ENCODE measurements around the gene AKT2.

AKT2 gene

GRCh38 chr19:40252395-40252794 lies 32.8 kb downstream of the AKT2 start:
- no peaks in the 10 kb centered on the region for H3K27me3 ChIP-seq (ENCODE audit: insufficient read depth, low read length, poor library complexity, severe bottlenecking)
- H3K9me3 ChIP-seq (ENCODE audit: insufficient read depth, low read depth, low read length) = no peaks in the 10 kb centered on the region
- no peak overlapping the region for H3K4me3 ChIP-seq (ENCODE audit: low read length, poor library complexity, severe bottlenecking)
- no peaks in the 10 kb centered on the region for H3K4me1 ChIP-seq (ENCODE audit: insufficient read depth, low read length, poor library complexity, severe bottlenecking)
- H3F3A ChIP-seq (ENCODE audit: low read depth) = no peaks in the 10 kb centered on the region
- H3K79me2 ChIP-seq (ENCODE audit: insufficient read depth, low read length) = peaks cover 19% of the 10 kb centered on the region; the same call in 1 of the 2 replicates
- H2AFZ ChIP-seq (ENCODE audit: low read length) = no peak overlapping the region
- no peak overlapping the region for H3K4me2 ChIP-seq (ENCODE audit: low read depth, low read length, poor library complexity, severe bottlenecking)
- H3K36me3 ChIP-seq (ENCODE audit: insufficient read depth, low read length) = peaks cover 70% of the 10 kb centered on the region; the same call in 1 of the 2 replicates
- no peaks in the 10 kb centered on the region for H3K9me2 ChIP-seq (replicated peaks; ENCODE audit: low read depth, low read length)
- TF ChIP-seq EZH2phosphoT487 (IDR thresholded peaks at IDR 0.05; ENCODE audit: borderline replicate concordance) (no peak), CTCF (conservative IDR thresholded peaks at IDR 0.05; ENCODE audit: low read length) (no peak)
- H4K20me1 ChIP-seq (ENCODE audit: insufficient read depth, low read length, poor library complexity, severe bottlenecking) = no peaks in the 10 kb centered on the region
- no peak overlapping the region for H3K9ac ChIP-seq (ENCODE audit: low read depth, low read length, poor library complexity, severe bottlenecking)

GRCh38 chr19:40251991-40252390 lies 33.2 kb downstream of the AKT2 start:
- Histone ChIP-seq H3K36me3 (ENCODE audit: insufficient read depth, low read length) (peaks cover 70% of the 10 kb centered on the region; the same call in 1 of the 2 replicates), H3K9me2 (replicated peaks; ENCODE audit: low read depth, low read length) (no peaks in the 10 kb centered on the region), H3K79me2 (ENCODE audit: insufficient read depth, low read length) (peaks cover 17% of the 10 kb centered on the region; the same call in 1 of the 2 replicates), H3K9ac (ENCODE audit: low read depth, low read length, poor library complexity, severe bottlenecking) (no peak overlapping the region), H3F3A (ENCODE audit: low read depth) (no peaks in the 10 kb centered on the region), H4K20me1 (ENCODE audit: insufficient read depth, low read length, poor library complexity, severe bottlenecking) (no peaks in the 10 kb centered on the region), H3K4me3 (ENCODE audit: low read length, poor library complexity, severe bottlenecking) (no peak overlapping the region), H3K4me2 (ENCODE audit: low read depth, low read length, poor library complexity, severe bottlenecking) (no peak overlapping the region), H3K4me1 (ENCODE audit: insufficient read depth, low read length, poor library complexity, severe bottlenecking) (no peaks in the 10 kb centered on the region), H2AFZ (ENCODE audit: low read length) (no peak overlapping the region), H3K9me3 (ENCODE audit: insufficient read depth, low read depth, low read length) (no peaks in the 10 kb centered on the region), H3K27me3 (ENCODE audit: insufficient read depth, low read length, poor library complexity, severe bottlenecking) (no peaks in the 10 kb centered on the region)
- no peak for TF ChIP-seq EZH2phosphoT487 (IDR thresholded peaks at IDR 0.05; ENCODE audit: borderline replicate concordance)
- no peak for TF ChIP-seq CTCF (conservative IDR thresholded peaks at IDR 0.05; ENCODE audit: low read length)

GRCh38 chr19:40251244-40251643 lies 33.9 kb downstream of the AKT2 start:
- peaks cover 13% of the 10 kb centered on the region; the same call in 1 of the 2 replicates for H3K79me2 ChIP-seq (ENCODE audit: insufficient read depth, low read length)
- H2AFZ ChIP-seq (ENCODE audit: low read length) = no peak overlapping the region
- H3F3A ChIP-seq (ENCODE audit: low read depth) = no peaks in the 10 kb centered on the region
- TF ChIP-seq EZH2phosphoT487 (IDR thresholded peaks at IDR 0.05; ENCODE audit: borderline replicate concordance) (no peak), CTCF (conservative IDR thresholded peaks at IDR 0.05; ENCODE audit: low read length) (no peak)
- H3K36me3 ChIP-seq (ENCODE audit: insufficient read depth, low read length) = peaks cover 64% of the 10 kb centered on the region; the same call in 1 of the 2 replicates
- no peaks in the 10 kb centered on the region for H3K4me1 ChIP-seq (ENCODE audit: insufficient read depth, low read length, poor library complexity, severe bottlenecking)
- H3K4me3 ChIP-seq (ENCODE audit: low read length, poor library complexity, severe bottlenecking) = no peak overlapping the region
- H3K4me2 ChIP-seq (ENCODE audit: low read depth, low read length, poor library complexity, severe bottlenecking) = no peak overlapping the region
- H3K9ac ChIP-seq (ENCODE audit: low read depth, low read length, poor library complexity, severe bottlenecking) = no peak overlapping the region
- no peaks in the 10 kb centered on the region for H3K27me3 ChIP-seq (ENCODE audit: insufficient read depth, low read length, poor library complexity, severe bottlenecking)
- H3K9me3 ChIP-seq (ENCODE audit: insufficient read depth, low read depth, low read length) = no peaks in the 10 kb centered on the region
- H4K20me1 ChIP-seq (ENCODE audit: insufficient read depth, low read length, poor library complexity, severe bottlenecking) = no peaks in the 10 kb centered on the region
- H3K9me2 ChIP-seq (replicated peaks; ENCODE audit: low read depth, low read length) = no peaks in the 10 kb centered on the region

Data from Loucy (cell line).